ENCODE data around the gene ACAT1. TPM values are rescaled to one million over a fixed set of nuclear protein-coding genes. Genes with fewer than 3 reads are reported as not detected.
"Not testable (repeated sequence)": the region's sequence is repeated elsewhere in the genome, so short reads cannot be mapped to it uniquely, and the experiment has no call there.

The ACAT1 gene
- total RNA-seq, 6 donors from 2014 or later, result 61.2 to 114 (median 72.9) TPM

- H3K27ac ChIP-seq, result no peak overlapping the region
- WGBS, 2 donors, result 87 to 89% methylated on average over 2 of the region's 2 CpGs
- H3K27me3 ChIP-seq, result no peaks in the 10 kb centered on the region
- H3K9me3 ChIP-seq, result no peaks in the 10 kb centered on the region
- peaks cover 0 to 5% (median 0%) of the 10 kb centered on the region in 4 donors for H3K36me3 ChIP-seq
- DNase-seq (no peak), ATAC-seq (ENCODE audit: low FRiP score in 2 of 2) (no peak)
- peaks cover 3 to 16% (median 5%) of the 10 kb centered on the region in 4 donors for H3K4me1 ChIP-seq
- no peak overlapping the region for H3K4me3 ChIP-seq
- TF ChIP-seq POLR2AphosphoS5 (IDR thresholded peaks at IDR 0.05) (no peak), EP300 (IDR thresholded peaks at IDR 0.05) (no peak)
These were observed 9.3 kb upstream of the ACAT1 start for GRCh38 chr11:108112057-108112456.

GRCh38 chr11:108115500-108116140 is 5.7 kb upstream of the ACAT1 start:
- DNase-seq (peak in 1 of 2 donors; percentile 80), ATAC-seq (ENCODE audit: low FRiP score in 2 of 2) (peak; percentile 84 to 89)
- H3K9me3 ChIP-seq, result no peaks in the 10 kb centered on the region
- H3K4me3 ChIP-seq, result no peak overlapping the region
- peak in 1 of 4 donors; percentile 27 for TF ChIP-seq EP300 (IDR thresholded peaks at IDR 0.05)
- no peak for TF ChIP-seq CTCF (IDR thresholded peaks at IDR 0.05)
- peak; percentile 8 to 46 for TF ChIP-seq POLR2AphosphoS5 (IDR thresholded peaks at IDR 0.05)
- 51 to 52% methylated on average over 5 of the region's 5 CpGs for WGBS, 2 donors
- no peaks in the 10 kb centered on the region for H3K36me3 ChIP-seq
- peaks cover 3 to 17% (median 5%) of the 10 kb centered on the region in 4 donors for H3K4me1 ChIP-seq
- no peaks in the 10 kb centered on the region for H3K27me3 ChIP-seq
- peak overlapping the region; percentile 16 to 69 (median 51) for H3K27ac ChIP-seq

DNA sequence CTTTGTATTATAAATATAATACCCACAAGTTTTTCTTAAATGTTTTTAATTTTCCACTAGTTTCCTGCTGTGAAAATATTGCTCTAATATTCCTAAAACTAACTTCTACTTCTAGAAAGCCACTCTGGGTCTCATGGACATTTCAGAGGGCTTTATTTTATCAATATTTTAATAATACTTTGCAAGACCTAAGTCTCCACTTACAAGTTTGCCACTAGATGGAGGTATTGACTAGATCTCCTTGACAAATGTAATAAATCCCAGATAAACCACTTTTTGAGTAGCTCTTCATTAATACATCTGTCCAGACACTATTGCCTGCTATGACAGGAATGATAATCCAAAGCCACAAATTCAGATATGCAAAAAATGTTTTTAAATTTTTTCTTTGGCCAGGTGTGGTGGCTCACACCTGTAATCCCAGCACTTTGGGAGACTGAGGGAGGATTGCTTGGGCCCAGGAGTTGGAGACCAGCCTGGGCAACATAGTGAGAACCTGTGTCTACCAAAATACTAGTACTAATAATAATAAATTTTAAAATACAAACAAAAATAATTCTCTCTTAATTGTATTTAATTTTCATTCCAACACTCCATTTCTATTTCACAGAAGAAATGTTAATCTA is 3.5 kb upstream of the ACAT1 start:
- H3K4me3 ChIP-seq, result no peak overlapping the region
- ATAC-seq (ENCODE audit: low FRiP score in 2 of 2), result no peak
- H3K36me3 ChIP-seq, result no peaks in the 10 kb centered on the region
- H3K9me3 ChIP-seq, result no peaks in the 10 kb centered on the region
- TF ChIP-seq EP300 (IDR thresholded peaks at IDR 0.05), result no peak
- no peak for TF ChIP-seq POLR2AphosphoS5 (IDR thresholded peaks at IDR 0.05)
- TF ChIP-seq POLR2A (IDR thresholded peaks at IDR 0.05), result no peak
- TF ChIP-seq CTCF (IDR thresholded peaks at IDR 0.05), result peak in 4 of 6 experiments; percentile 33 to 47 (median 34)
- H3K27ac ChIP-seq, result no peak overlapping the region
- no peaks in the 10 kb centered on the region for H3K27me3 ChIP-seq
- peaks cover 8 to 37% (median 16%) of the 10 kb centered on the region in 4 donors for H3K4me1 ChIP-seq
- DNase-seq, result no peak

DNA sequence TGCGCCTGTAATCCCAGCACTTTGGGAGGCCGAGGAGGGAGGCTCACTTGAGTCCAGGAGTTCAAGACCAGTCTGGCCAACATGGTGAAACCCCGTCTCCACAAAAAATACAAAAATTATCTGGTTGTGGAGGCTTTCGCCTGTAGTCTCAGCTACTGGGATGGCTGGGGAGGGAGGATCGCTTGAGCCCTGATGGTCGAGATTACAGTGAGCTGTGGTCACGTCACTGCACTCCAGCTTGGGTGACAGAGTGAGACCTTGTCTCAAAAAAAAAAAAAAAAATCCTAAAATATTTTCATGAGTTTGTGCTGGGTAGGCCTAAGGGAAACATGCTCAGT is 462 bp upstream of the ACAT1 start:
- Histone ChIP-seq H3K4me3 (peak overlapping the region in 3 of 4 donors; percentile 78 to 93 (median 79)), H3K4me1 (peaks cover 23 to 49% (median 34%) of the 10 kb centered on the region in 4 donors), H3K27ac (peak overlapping the region; percentile 87 to 95 (median 92))
- H3K9me3 ChIP-seq, DNase-seq, H3K27me3 ChIP-seq, H3K36me3 ChIP-seq: not testable (repeated sequence)
- peak in 1 of 2 donors; percentile 5 for ATAC-seq (ENCODE audit: low FRiP score in 2 of 2)
- 65% methylated on average over 7 of the region's 7 CpGs for WGBS, 2 donors

- H3K4me3 ChIP-seq, result peak overlapping the region; percentile 54 to 93 (median 78)
- H3K9me3 ChIP-seq, result no peaks in the 10 kb centered on the region
- DNase-seq, result no peak
- TF ChIP-seq POLR2A (IDR thresholded peaks at IDR 0.05) (no peak), POLR2AphosphoS5 (IDR thresholded peaks at IDR 0.05) (peak in 1 of 2 donors; percentile 4), CTCF (IDR thresholded peaks at IDR 0.05) (no peak), EP300 (IDR thresholded peaks at IDR 0.05) (peak in 1 of 4 donors; percentile 22)
- 28 to 42% methylated on average over 9 of the region's 9 CpGs for WGBS, 2 donors
- H3K27me3 ChIP-seq, result no peaks in the 10 kb centered on the region
- peak; percentile 38 to 64 for ATAC-seq (ENCODE audit: low FRiP score in 2 of 2)
- H3K27ac ChIP-seq, result peak overlapping the region; percentile 87 to 95 (median 92)
- H3K4me1 ChIP-seq, result peaks cover 23 to 43% (median 30%) of the 10 kb centered on the region in 4 donors
- H3K36me3 ChIP-seq, result peaks cover 0 to 4% (median 0%) of the 10 kb centered on the region in 4 donors
These were observed 830 bp downstream of the ACAT1 start for GRCh38 chr11:108122166-108122628.

Data from upper lobe of left lung (tissue), 6 donors.